Aorta (tissue), 5 donors: ENCODE results near the gene HM13. TPM values are rescaled to one million over a fixed set of nuclear protein-coding genes. Genes with fewer than 3 reads are reported as not detected.

Experiments used
- ATAC-seq: fragments of 200-7000 bp; cut with Tn5 transposase; one replicate; pipeline ENCODE4 v1.9.1; 2022; ENCODE audit warnings: moderate library complexity; ENCODE audit not compliant: low FRiP score
- DNase-seq, 2 donors: peaks; one replicate each; pipeline ENCODE4 v3.0.0-alpha.2; 2020
- H3K27ac ChIP-seq, 2 donors: one replicate each; pipeline ENCODE4 v1.5.1; 2013; ENCODE audit warnings: low read length in 2 of 2, mild to moderate bottlenecking in 2 of 2, moderate library complexity in 2 of 2, control low read depth in 1 of 2, inconsistent platforms in 1 of 2, low read depth in 1 of 2
- H3K27me3 ChIP-seq, 2 donors: one replicate each; pipeline ENCODE4 v1.6.1; 2013; ENCODE audit warnings: control low read depth in 1 of 2, low read length in 1 of 2, mild to moderate bottlenecking in 1 of 2, moderate library complexity in 1 of 2; ENCODE audit not compliant: insufficient read depth in 2 of 2, control insufficient read depth in 1 of 2
- H3K36me3 ChIP-seq, 2 donors: one replicate each; pipeline ENCODE4 v1.6.1; 2013; ENCODE audit warnings: control low read depth in 1 of 2, low read length in 1 of 2, mild to moderate bottlenecking in 1 of 2; ENCODE audit not compliant: insufficient read depth in 2 of 2, control insufficient read depth in 1 of 2
- H3K4me1 ChIP-seq, 2 donors: one replicate each; pipeline ENCODE4 v1.6.1; 2013; ENCODE audit warnings: low read length in 2 of 2, control low read depth in 1 of 2, mild to moderate bottlenecking in 1 of 2, moderate library complexity in 1 of 2; ENCODE audit not compliant: insufficient read depth in 2 of 2, control insufficient read depth in 1 of 2
- H3K4me3 ChIP-seq, 2 donors: one replicate each; pipeline ENCODE4 v1.5.1; 2013; ENCODE audit warnings: low read length in 2 of 2, control low read depth in 1 of 2, mild to moderate bottlenecking in 1 of 2
- H3K9me3 ChIP-seq: one replicate; pipeline ENCODE4 v1.6.1; 2013; ENCODE audit warnings: mild to moderate bottlenecking, low read length; ENCODE audit not compliant: control insufficient read depth
- WGBS, 2 donors: extraction: QIAGEN DNeasy Blood & Tissue Kit; methylation state at CpG; one replicate each; pipeline ENCODE4 v1.1.7; 2013; 5-methylcytosine and 5-hydroxymethylcytosine counted together
- intact Hi-C, 2 donors: fragments of 100-400 bp; cut with DNase I; formaldehyde crosslinking; loops; one replicate each; pipeline versions ENCODE4 v1.14.2 to v1.15.0; 2022
- polyA plus RNA-seq, 2 donors: library from polyadenylated mRNA; stranded (reverse); fragments of 200-250 nt; gene quantifications; one replicate each; pipeline ENCODE4 v1.2.3, GENCODE V29; 2013
- total RNA-seq, 2 donors: library from RNA; stranded (reverse); fragmentation: NEBNext Ultra II Directional; extraction: Animal tissue kit (Norgen Biotek cat#: 25700); gene quantifications; one replicate each; pipeline ENCODE4 v1.2.1, GENCODE V29; 2021
- donor health status: healthy with polysubstance abuse.
- donor health status: Bipolar disorder and iron deficiency.
- donor health status: DM: no; HTN: no; CAD: no.
- donor health status: DM: no; HTN: no; CAD: no.
- donor health status: DM: yes; HTN: yes; CAD: no.

The HM13 gene
- total and polyA plus RNA-seq, 4 donors: 41.8 to 139 (median 122) TPM

DNA sequence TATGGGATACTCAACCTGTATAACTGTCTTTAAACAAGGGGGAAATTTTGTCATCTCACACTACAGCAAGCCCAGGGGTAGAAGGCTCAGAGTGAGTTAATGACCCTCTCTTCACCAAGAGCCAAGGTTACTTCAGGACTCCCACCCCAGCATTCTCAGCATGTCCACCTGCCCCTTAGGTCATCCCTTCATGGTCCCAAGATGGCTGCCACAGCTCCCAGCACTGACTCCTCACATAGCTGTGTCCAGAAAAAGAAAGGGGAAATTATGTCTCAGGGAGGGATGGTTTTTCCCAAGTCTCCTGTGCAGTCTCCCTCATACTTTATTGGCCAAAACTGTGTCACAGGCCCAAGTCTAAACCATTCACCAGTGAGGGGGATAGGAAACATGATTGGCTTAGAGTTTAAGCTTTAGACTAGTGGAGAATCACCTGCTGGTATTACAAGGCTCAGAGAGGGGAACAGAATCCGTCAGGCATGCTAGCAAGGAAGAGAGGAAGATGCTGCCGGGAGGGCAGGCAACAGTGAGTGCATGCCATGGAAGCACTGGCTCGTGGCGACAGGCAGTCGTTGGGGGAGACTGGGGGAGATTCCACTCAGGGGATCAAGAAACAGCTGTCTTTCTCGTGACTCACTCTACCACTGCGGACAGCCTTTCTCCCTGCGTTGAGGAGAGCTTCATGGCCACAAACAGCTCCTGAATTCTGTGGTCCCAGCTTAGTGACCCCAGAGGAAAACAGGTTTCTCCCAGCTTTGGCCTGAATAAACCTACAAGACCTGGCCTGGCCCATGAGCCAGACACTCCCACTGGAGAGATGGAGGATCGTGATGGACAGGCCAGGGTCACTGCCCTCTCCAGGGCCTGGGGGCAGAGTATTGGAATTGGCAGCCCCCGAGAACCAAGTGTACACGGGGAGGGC, 37.2 kb downstream of the HM13 start:
- Histone ChIP-seq H3K9me3 (no peaks in the 10 kb centered on the region), H3K4me1 (no peaks in the 10 kb centered on the region), H3K4me3 (no peak overlapping the region), H3K36me3 (peaks cover 0 to 9% of the 10 kb centered on the region in 2 donors), H3K27me3 (no peaks in the 10 kb centered on the region), H3K27ac (no peak overlapping the region)
- DNase-seq (no peak), ATAC-seq (no peak)
- WGBS, 2 donors: 85% methylated on average over 11 of the region's 11 CpGs
- intact Hi-C loops: no loop called here

DNA sequence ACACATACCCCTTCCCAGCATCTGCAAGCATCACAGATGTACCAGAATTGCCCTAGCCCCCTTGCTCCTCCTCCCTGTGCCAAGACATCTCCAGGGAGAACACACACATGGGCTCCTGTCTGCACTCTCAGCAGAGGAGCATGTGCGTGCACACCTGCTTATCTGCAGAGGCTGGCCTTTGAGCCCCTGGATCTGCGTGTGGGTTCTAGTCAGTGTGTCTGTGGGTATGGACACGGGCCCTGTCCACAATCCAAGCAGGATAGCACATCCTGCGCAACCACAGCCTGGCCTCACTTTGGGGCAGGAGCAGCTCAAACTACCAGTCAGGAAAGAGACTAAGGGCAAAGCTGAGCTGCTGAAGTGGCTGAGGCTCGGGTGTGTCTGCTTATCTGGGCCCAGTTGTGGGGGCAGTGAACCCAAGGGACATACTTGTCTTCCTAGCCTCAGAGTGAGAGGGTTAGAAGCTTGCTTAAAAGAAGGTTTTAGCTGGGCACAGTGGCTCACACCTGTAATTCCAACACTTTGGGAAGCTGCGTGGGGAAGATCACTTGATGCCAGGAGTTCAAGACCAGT, 41.0 kb downstream of the HM13 start:
- Histone ChIP-seq H3K27ac (no peak overlapping the region), H3K4me1 (peaks cover under 1 to 1% of the 10 kb centered on the region in 2 donors), H3K36me3 (peaks cover 0 to 5% of the 10 kb centered on the region in 2 donors), H3K4me3 (no peak overlapping the region), H3K9me3 (no peaks in the 10 kb centered on the region), H3K27me3 (no peaks in the 10 kb centered on the region)
- intact Hi-C loops: no loop called here
- ATAC-seq (no peak), DNase-seq (no peak)
- WGBS, 2 donors: 77 to 81% methylated on average over 6 of the region's 6 CpGs

DNA sequence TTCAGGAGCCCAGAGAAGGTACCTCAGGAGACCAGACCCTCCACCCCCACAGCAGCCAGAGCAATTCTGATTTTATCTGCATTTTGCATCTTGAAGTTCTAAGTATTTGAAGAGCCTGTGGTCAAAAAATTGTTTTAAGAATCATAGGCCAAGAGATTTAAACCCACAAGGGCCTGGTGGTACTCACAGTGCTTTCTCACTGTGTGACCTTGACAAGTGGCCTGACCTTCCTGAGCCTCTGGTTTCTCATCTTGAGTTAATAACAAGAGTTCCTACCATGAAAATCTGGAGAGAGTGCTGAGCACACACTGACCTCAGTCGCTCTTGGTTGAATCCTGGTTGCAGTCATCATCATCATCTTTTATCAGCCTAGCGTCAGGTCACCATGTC, 45.5 kb downstream of the HM13 start:
- 94 to 95% methylated on average over 2 of the region's 2 CpGs for WGBS, 2 donors
- intact Hi-C loops: loop anchor here in 1 of 2 donors (5.0 kb wide), 1 partner anchor 163 kb away; the partner anchor contains the start of gene BCL2L1
- H3K27ac ChIP-seq: peak overlapping the region in 1 of 2 donors; percentile 13

DNA sequence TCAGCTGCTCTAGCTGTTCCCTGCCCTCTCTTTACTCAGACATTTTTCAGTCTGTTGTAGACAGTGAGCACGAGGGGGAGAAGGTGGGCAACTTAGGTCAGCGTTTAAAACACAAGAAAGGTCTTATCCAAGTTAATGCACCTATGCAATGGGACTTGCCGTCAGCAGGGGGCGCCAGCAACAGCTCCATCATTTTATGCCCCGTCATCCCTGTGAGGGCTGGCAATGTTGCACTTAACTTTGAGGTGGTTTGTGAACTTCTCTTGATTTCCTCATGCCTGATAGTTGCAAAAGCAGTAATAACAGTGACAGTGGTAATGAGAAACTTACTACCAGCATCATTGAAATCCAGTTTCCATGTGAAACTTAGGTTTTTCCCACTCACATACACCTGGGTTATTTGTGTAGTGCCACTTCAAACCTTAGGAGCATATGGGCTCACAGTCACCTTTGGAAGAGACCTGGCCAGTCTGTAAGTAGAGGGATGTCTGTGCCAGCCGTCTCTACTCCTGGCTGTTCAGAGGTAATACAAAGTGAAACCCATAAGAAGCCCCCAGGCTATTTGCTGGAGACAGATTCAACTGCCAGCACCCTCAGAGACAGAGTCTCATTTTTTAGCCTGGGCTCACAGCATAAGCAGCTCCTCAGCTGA, 46.0 kb downstream of the HM13 start:
- DNase-seq: peak; percentile 86 to 91
- H3K27ac ChIP-seq: peak overlapping the region; percentile 91 to 92

More for the DNA sequence above, 45.5 kb downstream of the HM13 start:
- ATAC-seq (no peak), DNase-seq (no peak)
- H3K4me3 ChIP-seq: no peak overlapping the region
- H3K9me3 ChIP-seq: no peaks in the 10 kb centered on the region
- H3K4me1 ChIP-seq: peaks cover 3 to 4% of the 10 kb centered on the region in 2 donors
- peaks cover 0 to 6% of the 10 kb centered on the region in 2 donors for H3K36me3 ChIP-seq
- no peaks in the 10 kb centered on the region for H3K27me3 ChIP-seq

DNA sequence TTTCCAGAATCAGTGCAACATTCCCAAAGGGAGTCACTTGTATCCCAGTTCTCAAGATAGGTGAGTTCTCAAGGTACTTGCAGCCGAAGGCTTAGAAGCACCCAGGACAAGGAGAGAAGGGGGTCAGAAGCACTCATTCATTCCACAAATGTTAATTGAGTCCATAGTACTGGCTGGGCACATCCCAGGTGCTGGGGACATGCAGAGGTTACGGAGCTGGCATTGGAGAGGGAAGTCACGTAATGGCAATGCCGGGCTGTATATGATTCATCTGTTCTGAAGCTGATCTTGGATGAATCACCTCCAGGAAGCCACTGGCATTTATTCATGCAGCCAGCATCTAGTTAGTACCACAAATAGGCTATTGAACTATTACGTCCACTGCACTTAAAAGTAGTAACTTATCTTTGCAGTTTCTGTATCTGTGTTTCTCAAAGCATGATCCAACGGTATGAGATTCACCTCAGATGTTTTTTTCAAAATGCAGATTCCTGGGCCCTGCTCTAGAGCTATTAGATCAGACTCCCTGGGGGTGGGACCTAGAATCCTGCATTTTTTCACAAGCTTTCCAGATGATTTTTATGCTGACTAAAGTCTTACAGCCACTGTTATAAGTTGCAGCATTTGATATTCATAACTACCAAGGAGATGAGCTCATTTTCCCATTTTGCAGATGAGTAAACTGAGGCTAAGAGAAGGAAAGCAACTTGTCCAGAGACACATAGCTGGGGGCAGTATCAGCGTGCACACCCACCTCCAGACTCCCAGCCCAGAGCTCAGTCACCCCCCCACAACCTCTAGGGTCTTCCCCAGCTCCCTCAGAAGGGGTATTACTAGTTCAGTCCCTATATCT, 46.7 kb downstream of the HM13 start:
- peak; percentile 68 for ATAC-seq
- Histone ChIP-seq H3K4me1 (peaks cover 3 to 4% of the 10 kb centered on the region in 2 donors), H3K27ac (peak overlapping the region; percentile 91 to 92), H3K27me3 (no peaks in the 10 kb centered on the region), H3K36me3 (peaks cover 0 to 4% of the 10 kb centered on the region in 2 donors), H3K9me3 (no peaks in the 10 kb centered on the region), H3K4me3 (no peak overlapping the region)
- 27 to 33% methylated on average over 7 of the region's 7 CpGs for WGBS, 2 donors
- intact Hi-C loops: loop anchor here in 1 of 2 donors (5.0 kb wide), 1 partner anchor 161 kb away; the partner anchor contains the start of gene BCL2L1
- peak in 1 of 2 donors; percentile 75 for DNase-seq

More for the DNA sequence above, 46.0 kb downstream of the HM13 start:
- Histone ChIP-seq H3K9me3 (no peaks in the 10 kb centered on the region), H3K4me3 (no peak overlapping the region), H3K27me3 (no peaks in the 10 kb centered on the region), H3K4me1 (peaks cover 3 to 4% of the 10 kb centered on the region in 2 donors), H3K36me3 (peaks cover 0 to 6% of the 10 kb centered on the region in 2 donors)
- intact Hi-C loops: loop anchor here in 1 of 2 donors (5.0 kb wide), 1 partner anchor 162 kb away; the partner anchor contains the start of gene BCL2L1
- WGBS, 2 donors: 18 to 19% methylated on average over 6 of the region's 6 CpGs
- peak; percentile 75 for ATAC-seq

DNA sequence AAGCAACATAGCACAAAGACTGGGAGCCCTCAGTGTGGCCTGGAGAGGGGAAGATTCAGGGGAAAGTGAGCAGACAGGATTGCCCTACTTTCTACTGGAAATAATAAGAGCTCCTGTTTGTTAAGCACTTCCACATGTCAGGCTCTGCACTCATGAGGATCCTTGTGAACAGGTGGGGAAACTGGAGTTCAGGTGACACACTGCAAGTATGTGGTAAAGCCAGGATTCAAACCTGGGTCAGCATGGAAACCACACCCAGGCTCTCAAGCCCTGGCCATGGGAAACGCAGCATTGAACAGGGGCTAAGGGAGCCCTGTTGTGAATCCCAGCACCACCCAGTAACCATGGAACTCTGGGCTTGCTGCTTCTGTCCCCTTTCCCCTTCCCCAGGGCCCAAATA, 48.0 kb downstream of the HM13 start:
- 77 to 81% methylated on average over 1 of the region's 1 CpG for WGBS, 2 donors
- Histone ChIP-seq H3K36me3 (peaks cover 0 to 4% of the 10 kb centered on the region in 2 donors), H3K27me3 (no peaks in the 10 kb centered on the region), H3K9me3 (no peaks in the 10 kb centered on the region), H3K27ac (peak overlapping the region in 1 of 2 donors; percentile 65), H3K4me1 (peaks cover 3 to 4% of the 10 kb centered on the region in 2 donors), H3K4me3 (no peak overlapping the region)
- DNase-seq (no peak), ATAC-seq (no peak)
- intact Hi-C loops: loop anchor here in 1 of 2 donors (2.0 to 5.0 kb wide), 2 partner anchors 51 to 160 kb away; partner anchors contain the start of gene BCL2L1

DNA sequence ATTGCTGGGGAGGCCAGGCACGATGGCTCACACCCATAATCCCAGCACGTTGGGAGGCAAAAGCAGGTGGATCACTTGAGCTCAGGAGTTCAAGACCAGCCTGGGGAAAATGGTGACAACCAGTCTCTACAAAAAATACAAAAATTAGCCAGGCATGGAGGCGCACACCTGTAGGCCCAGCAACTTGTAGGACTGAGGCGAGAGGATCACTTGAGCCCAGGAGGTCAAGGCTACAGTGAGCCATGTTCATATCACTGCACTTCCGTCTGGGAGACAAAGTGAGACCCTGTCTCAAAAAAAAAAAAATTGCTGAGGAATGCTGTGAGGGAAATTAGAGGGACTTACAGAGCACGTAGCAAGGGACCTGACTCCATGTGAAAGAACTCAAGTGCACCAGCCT, 50.0 kb downstream of the HM13 start:
- H3K4me3 ChIP-seq: no peak overlapping the region
- H3K27me3 ChIP-seq: no peaks in the 10 kb centered on the region
- intact Hi-C loops: loop anchor here in 1 of 2 donors (5.0 kb wide), 1 partner anchor 158 kb away; the partner anchor contains the start of gene BCL2L1
- peaks cover 0 to 4% of the 10 kb centered on the region in 2 donors for H3K36me3 ChIP-seq
- no peak for DNase-seq
- ATAC-seq: no peak
- 85 to 87% methylated on average over 6 of the region's 6 CpGs for WGBS, 2 donors
- no peaks in the 10 kb centered on the region for H3K9me3 ChIP-seq
- peaks cover 3 to 4% of the 10 kb centered on the region in 2 donors for H3K4me1 ChIP-seq
- H3K27ac ChIP-seq: no peak overlapping the region
